OCI-LY7 (cell line): ENCODE data around the gene XRCC4. TPM values are rescaled to one million over a fixed set of nuclear protein-coding genes. Genes with fewer than 3 reads are reported as not detected.

Experiments used
- BruUV-seq: library from RNA; stranded (reverse); fragments of 400-500 nt; replicated peaks from 2 replicates; lab custom pipeline; 2021; lab: Mats Ljungman, UMichigan
- CTCF ChIA-PET: fragments of 300-600 bp; sonication (Branson Sonifier 250); formaldehyde crosslinking; loops from one replicate; lab custom pipeline; 2022; ENCODE audit warnings: antibody characterized with exemption; ENCODE audit not compliant: unreplicated experiment; lab: Charles Lee
- POLR2A ChIA-PET: fragments of 300-600 bp; sonication (Branson Sonifier 250); formaldehyde crosslinking; loops from one replicate; lab custom pipeline; 2022; ENCODE audit warnings: antibody characterized with exemption; lab: Charles Lee
- DNase-seq: peaks from one replicate; pipeline ENCODE4 v3.0.0-alpha.2; 2015; ENCODE audit warnings: low spot score
- H2AFZ ChIP-seq: fragments of 200-600 bp; sonication (generic), shearing (Covaris generic); 2 replicates; pipeline ENCODE4 v1.6.1; 2014; ENCODE audit warnings: mild to moderate bottlenecking, antibody characterized with exemption, low read length, moderate library complexity
- H3K27ac ChIP-seq: fragments of 200-600 bp; sonication (generic); 2 replicates; pipeline ENCODE4 v1.5.1; 2014; ENCODE audit warnings: mixed run types, low read depth, mild to moderate bottlenecking, moderate library complexity, low read length, inconsistent platforms; ENCODE audit not compliant: poor library complexity, severe bottlenecking
- H3K36me3 ChIP-seq: fragments of 200-600 bp; sonication (generic); 2 replicates; pipeline ENCODE4 v1.6.1; 2014; ENCODE audit warnings: mild to moderate bottlenecking, antibody characterized with exemption, low read length, moderate library complexity, mixed read lengths; ENCODE audit not compliant: insufficient read depth
- H3K4me1 ChIP-seq: fragments of 200-600 bp; sonication (generic); 2 replicates; pipeline ENCODE4 v1.5.1; 2014; ENCODE audit warnings: mild to moderate bottlenecking, low read length; ENCODE audit not compliant: insufficient read depth, poor library complexity, severe bottlenecking
- H3K4me2 ChIP-seq: fragments of 200-600 bp; sonication (generic); 2 replicates; pipeline ENCODE4 v1.6.1; 2014; ENCODE audit warnings: mild to moderate bottlenecking, low read length
- H3K4me3 ChIP-seq: fragments of 200-600 bp; sonication (generic); 2 replicates; pipeline ENCODE4 v1.5.1; 2014; ENCODE audit warnings: mild to moderate bottlenecking, low read depth, low read length; ENCODE audit not compliant: poor library complexity, severe bottlenecking
- H3K79me2 ChIP-seq: fragments of 200-600 bp; sonication (generic); 2 replicates; pipeline ENCODE4 v1.6.1; 2016; ENCODE audit warnings: low read depth, mild to moderate bottlenecking, low read length, moderate library complexity, mixed read lengths; ENCODE audit not compliant: insufficient read depth
- H3K9me2 ChIP-seq: fragments of 200-600 bp; sonication (generic); 2 replicates; pipeline ENCODE4 v1.6.1; 2016; ENCODE audit warnings: mild to moderate bottlenecking, low read length, mixed read lengths; ENCODE audit not compliant: insufficient read depth
- H3K9me3 ChIP-seq: fragments of 200-600 bp; sonication (generic); 2 replicates; pipeline ENCODE4 v1.6.1; 2014; ENCODE audit warnings: mild to moderate bottlenecking, mixed run types, low read length, mixed read lengths
- H4K20me1 ChIP-seq: fragments of 200-600 bp; sonication (generic); 2 replicates; pipeline ENCODE4 v1.6.1; 2014; ENCODE audit warnings: mild to moderate bottlenecking, antibody characterized with exemption, low read length, moderate library complexity, mixed read lengths; ENCODE audit not compliant: insufficient read depth
- EZH2phosphoT487 ChIP-seq: fragments of 200-600 bp; sonication (generic); IDR thresholded peaks from 2 replicates; pipeline ENCODE4 v1.6.1; 2018; ENCODE audit warnings: low read depth, borderline replicate concordance, mild to moderate bottlenecking, mixed run types, antibody characterized with exemption, low read length, moderate library complexity, mixed read lengths
- intact Hi-C: fragments of 100-400 bp; cut with micrococcal nuclease; formaldehyde crosslinking; loops from one replicate; pipeline ENCODE4 v1.10.0; 2022; ENCODE audit not compliant: unreplicated experiment
- total RNA-seq, 2 experiments: library from RNA; depleted of rRNA in 1 of 2; stranded (reverse); fragments of >200 nt in 1 of 2; shearing (Covaris generic) in 1 of 2; gene quantifications; 2 replicates each; pipeline ENCODE4 v1.2.3, GENCODE V29; 2014 to 2022
- TF ChIP-seq, protein P1 (sequence below): fragments of 200-600 bp; sonication (generic); conservative IDR thresholded peaks from 2 replicates; pipeline ENCODE4 v1.5.1; 2014; ENCODE audit warnings: mild to moderate bottlenecking, antibody characterized with exemption, low read length, moderate library complexity, mixed read lengths

XRCC4 gene
- total RNA-seq, 2 experiments from 2014 or later: 14.5 to 23.3 TPM

DNA sequence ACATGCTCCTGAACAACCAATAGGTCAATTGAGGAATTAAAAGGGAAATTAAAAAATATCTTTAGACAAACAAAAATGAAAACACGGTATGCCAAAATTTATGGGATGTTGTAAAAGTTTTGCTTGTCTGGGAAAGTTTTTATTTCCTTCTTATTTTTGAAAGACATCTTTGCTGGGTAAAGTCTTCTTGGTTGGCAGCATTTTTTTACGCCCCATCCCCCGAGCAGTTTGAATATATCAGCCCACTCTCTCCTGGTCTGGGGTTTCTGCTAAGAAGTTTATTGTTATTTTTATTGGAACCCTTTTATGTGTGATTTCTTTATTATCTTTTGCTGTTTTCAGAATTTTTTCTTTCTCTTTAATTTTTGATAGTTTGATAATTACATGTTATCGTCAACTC lies 16.3 kb downstream of the XRCC4 start:
- H4K20me1 ChIP-seq: no peaks in the 10 kb centered on the region
- TF ChIP-seq, protein P1, sequence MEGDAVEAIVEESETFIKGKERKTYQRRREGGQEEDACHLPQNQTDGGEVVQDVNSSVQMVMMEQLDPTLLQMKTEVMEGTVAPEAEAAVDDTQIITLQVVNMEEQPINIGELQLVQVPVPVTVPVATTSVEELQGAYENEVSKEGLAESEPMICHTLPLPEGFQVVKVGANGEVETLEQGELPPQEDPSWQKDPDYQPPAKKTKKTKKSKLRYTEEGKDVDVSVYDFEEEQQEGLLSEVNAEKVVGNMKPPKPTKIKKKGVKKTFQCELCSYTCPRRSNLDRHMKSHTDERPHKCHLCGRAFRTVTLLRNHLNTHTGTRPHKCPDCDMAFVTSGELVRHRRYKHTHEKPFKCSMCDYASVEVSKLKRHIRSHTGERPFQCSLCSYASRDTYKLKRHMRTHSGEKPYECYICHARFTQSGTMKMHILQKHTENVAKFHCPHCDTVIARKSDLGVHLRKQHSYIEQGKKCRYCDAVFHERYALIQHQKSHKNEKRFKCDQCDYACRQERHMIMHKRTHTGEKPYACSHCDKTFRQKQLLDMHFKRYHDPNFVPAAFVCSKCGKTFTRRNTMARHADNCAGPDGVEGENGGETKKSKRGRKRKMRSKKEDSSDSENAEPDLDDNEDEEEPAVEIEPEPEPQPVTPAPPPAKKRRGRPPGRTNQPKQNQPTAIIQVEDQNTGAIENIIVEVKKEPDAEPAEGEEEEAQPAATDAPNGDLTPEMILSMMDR: no peak
- TF ChIP-seq EZH2phosphoT487: no peak
- no peak overlapping the region for H3K4me2 ChIP-seq
- no peaks in the 10 kb centered on the region for H3K4me1 ChIP-seq
- H3K9me3 ChIP-seq: peaks cover 20% of the 10 kb centered on the region
- POLR2A ChIA-PET: no interaction called here
- no peak for DNase-seq
- no peaks in the 10 kb centered on the region; the same call in 1 of the 2 replicates for H3K36me3 ChIP-seq
- intact Hi-C loops: no loop called here
- CTCF ChIA-PET: no interaction called here
- no TSS peak for BruUV-seq
- H2AFZ ChIP-seq: no peak overlapping the region
- no peaks in the 10 kb centered on the region for H3K79me2 ChIP-seq
- no peak overlapping the region for H3K4me3 ChIP-seq
- no peaks in the 10 kb centered on the region for H3K9me2 ChIP-seq
- no peak overlapping the region for H3K27ac ChIP-seq

DNA sequence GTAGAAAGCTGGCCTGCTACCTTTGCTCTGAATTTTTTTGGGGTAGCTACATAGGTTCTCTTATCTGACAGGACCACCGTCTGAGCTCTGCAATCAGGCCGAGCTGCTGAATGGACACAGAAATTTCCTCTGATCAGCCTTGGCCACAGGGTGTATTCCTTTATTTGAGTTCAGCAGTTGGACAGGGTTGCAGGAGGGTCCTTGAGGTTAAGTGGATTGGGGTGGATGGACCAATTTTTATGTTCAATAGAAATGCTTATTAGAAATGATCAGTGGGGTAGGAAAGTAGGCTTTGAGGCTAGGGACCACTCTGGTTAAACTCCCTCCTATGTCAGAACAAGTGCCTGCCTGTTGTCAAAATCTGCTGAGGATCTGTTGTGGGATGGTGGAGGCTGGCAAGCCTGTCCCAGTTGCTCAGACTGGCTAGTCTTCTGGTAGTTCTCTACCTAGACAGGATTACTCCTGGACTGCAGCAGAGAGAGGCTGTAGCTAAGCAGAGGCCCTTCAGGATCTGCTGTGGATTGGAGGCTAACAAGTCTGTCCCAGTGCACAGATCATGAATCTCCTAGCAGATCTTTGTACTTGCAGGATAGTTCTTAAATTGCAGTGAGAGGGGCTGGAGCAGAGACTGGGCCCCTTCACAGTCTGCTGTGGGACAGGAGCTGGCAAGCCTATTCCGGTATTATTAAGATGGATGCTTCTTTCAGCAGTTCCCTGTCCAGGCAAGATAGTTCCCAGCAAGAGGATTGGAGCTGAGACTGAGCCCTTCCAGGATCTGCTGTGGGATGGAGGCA lies 18.0 kb downstream of the XRCC4 start:
- Histone ChIP-seq H3K79me2 (no peaks in the 10 kb centered on the region), H4K20me1 (no peaks in the 10 kb centered on the region), H3K27ac (no peak overlapping the region), H3K9me2 (no peaks in the 10 kb centered on the region), H3K4me1 (no peaks in the 10 kb centered on the region), H2AFZ (no peak overlapping the region), H3K36me3 (no peaks in the 10 kb centered on the region; the same call in 1 of the 2 replicates), H3K4me2 (no peak overlapping the region), H3K9me3 (peaks cover 20% of the 10 kb centered on the region), H3K4me3 (no peak overlapping the region)
- BruUV-seq: no TSS peak
- DNase-seq: no peak
- TF ChIP-seq EZH2phosphoT487: no peak
- TF ChIP-seq, protein P1: no peak
- intact Hi-C loops: no loop called here
- CTCF ChIA-PET: no interaction called here
- POLR2A ChIA-PET: no interaction called here

DNA sequence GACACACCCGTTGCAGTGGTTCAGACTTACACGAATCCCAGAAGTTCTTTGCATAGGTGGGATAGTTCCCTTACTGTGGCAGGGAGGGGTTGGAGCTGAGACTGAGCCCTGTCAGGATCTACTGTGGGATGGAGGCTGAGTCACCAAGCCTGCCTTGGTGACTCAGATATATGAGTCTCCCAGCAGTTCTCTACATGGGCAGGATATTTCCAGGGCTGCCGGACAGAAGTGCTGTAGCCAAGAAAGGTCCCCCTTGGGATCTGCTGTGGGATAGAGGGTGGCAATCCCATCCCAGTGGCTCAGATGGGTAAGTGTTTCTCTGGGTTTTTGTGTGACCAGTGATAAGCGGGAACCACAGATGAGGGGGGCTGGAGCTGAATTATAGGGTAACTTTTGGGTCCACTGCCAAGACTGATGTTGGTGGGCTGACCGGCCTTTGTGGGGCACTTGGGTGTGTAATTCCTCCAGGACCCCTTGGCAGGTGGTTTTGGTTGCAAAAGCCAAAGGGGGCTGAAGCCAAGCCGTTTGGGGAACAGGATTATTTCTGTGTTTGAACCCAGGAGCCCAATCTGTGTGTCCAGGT lies 18.7 kb downstream of the XRCC4 start:
- Histone ChIP-seq H3K4me2 (no peak overlapping the region), H3K9me2 (no peaks in the 10 kb centered on the region), H3K4me3 (no peak overlapping the region), H2AFZ (no peak overlapping the region), H4K20me1 (no peaks in the 10 kb centered on the region), H3K27ac (no peak overlapping the region), H3K9me3 (peaks cover 20% of the 10 kb centered on the region), H3K4me1 (no peaks in the 10 kb centered on the region), H3K36me3 (no peaks in the 10 kb centered on the region), H3K79me2 (no peaks in the 10 kb centered on the region)
- no peak for TF ChIP-seq EZH2phosphoT487
- TF ChIP-seq, protein P1: no peak
- BruUV-seq: no TSS peak
- CTCF ChIA-PET: no interaction called here
- DNase-seq: no peak
- intact Hi-C loops: no loop called here
- POLR2A ChIA-PET: interaction anchor here (0.9 to 1.1 kb wide), 2 partner anchors 11 to 12 kb away, joined by 4 read pairs; no protein-coding TSS in a partner anchor
